Astrocyte of the hippocampus (primary cell): ENCODE data around the gene AMH.

Experiments
- DNase-seq: peaks from one replicate; pipeline ENCODE4 v3.0.0; 2011; ENCODE audit warnings: low read depth, low spot score

AMH gene

DNA sequence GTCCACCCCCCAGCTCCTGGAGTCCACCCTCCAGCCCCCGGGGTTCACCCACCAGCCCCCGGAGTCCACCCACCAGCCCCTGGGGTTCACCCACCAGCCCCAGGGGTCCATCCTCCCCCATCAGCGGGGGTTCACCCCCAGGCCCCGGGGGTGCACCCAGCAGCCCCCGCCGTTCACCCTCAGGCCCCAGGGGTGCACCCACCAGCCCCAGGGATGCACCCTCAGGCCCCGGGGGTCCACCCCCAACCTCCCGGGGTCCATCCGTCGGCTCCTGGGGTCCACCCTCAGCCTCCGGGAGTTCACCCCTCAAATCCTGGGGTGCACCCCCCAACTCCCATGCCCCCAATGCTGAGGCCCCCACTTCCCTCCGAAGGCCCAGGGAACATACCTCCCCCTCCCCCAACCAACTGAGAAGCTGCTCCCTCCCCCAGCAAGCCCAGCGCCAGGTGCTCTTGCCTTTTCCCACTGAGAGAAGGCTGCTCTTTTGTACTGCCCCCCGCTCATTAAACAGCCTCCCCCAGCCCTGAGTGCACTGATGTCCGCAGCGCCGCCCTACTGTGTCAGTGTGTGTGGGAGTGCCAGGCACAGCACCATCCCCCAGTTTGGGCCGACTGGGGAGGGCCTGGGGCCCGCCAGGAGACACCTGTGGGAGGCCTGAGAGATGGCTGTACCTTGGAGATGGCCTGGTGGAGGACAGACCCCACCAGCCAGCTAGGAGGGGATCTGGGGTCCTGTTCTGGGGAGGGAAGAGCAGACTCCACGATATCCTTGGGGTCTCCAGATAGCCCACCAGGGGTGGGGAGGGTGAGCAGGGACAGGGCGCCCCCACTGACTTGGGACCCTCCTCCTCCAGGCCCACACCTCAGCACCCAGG is 750 bp upstream of the AMH start:
- no peak for DNase-seq

DNA sequence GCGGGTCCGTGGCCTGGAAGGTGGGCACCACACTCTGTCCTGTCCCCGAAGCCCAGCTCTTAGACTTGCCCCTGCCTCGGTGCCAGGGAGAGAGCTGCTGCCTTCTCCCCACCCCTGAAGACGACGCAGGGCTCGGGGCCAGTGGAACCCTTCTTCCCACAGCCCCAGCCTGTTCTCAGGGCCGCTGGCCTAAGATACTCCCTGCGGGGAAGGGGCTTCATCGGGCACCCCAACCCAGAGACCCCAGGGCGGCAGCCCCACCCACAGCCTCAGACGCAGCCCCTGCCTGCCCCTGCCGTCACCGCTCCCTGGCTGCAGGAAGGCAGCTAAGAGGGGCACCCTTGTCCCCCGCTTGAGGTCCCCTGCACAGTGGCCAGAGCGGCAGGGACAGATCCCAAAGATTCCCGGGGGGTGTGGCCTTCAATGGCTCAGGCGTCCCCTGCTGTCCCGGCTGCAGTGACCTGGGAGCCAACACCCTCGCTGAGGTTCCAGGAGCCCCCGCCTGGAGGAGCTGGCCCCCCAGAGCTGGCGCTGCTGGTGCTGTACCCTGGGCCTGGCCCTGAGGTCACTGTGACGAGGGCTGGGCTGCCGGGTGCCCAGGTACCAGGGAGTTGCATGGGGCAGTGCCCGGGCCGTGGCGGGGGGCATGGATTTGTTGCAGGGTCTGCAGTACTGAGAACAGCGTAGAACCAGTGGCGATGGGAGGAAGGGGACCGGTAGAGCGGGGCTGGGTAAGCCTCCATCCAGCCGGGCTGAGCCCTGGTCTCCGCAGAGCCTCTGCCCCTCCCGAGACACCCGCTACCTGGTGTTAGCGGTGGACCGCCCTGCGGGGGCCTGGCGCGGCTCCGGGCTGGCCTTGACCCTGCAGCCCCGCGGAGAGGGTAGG is 1.0 kb downstream of the AMH start:
- no peak for DNase-seq

DNA sequence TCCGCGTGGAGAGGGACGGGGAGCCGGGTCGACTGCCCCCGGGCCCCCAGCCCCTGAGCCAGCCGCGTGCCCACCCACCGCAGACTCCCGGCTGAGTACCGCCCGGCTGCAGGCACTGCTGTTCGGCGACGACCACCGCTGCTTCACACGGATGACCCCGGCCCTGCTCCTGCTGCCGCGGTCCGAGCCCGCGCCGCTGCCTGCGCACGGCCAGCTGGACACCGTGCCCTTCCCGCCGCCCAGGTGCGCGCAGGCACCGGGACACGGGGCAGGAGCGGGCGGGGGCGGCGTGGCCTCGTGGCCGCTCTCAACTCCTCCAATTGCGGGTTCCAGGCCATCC is 1.6 kb downstream of the AMH start:
- peak; percentile 19 for DNase-seq

DNA sequence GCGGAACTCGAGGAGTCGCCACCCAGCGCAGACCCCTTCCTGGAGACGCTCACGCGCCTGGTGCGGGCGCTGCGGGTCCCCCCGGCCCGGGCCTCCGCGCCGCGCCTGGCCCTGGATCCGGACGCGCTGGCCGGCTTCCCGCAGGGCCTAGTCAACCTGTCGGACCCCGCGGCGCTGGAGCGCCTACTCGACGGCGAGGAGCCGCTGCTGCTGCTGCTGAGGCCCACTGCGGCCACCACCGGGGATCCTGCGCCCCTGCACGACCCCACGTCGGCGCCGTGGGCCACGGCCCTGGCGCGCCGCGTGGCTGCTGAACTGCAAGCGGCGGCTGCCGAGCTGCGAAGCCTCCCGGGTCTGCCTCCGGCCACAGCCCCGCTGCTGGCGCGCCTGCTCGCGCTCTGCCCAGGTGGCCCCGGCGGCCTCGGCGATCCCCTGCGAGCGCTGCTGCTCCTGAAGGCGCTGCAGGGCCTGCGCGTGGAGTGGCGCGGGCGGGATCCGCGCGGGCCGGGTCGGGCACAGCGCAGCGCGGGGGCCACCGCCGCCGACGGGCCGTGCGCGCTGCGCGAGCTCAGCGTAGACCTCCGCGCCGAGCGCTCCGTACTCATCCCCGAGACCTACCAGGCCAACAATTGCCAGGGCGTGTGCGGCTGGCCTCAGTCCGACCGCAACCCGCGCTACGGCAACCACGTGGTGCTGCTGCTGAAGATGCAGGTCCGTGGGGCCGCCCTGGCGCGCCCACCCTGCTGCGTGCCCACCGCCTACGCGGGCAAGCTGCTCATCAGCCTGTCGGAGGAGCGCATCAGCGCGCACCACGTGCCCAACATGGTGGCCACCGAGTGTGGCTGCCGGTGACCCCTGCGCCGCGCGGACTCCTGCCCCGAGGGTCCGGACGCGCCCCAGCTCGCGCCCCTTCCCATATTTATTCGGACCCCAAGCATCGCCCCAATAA is 2.3 kb downstream of the AMH start:
- peak; percentile 54 for DNase-seq

DNA sequence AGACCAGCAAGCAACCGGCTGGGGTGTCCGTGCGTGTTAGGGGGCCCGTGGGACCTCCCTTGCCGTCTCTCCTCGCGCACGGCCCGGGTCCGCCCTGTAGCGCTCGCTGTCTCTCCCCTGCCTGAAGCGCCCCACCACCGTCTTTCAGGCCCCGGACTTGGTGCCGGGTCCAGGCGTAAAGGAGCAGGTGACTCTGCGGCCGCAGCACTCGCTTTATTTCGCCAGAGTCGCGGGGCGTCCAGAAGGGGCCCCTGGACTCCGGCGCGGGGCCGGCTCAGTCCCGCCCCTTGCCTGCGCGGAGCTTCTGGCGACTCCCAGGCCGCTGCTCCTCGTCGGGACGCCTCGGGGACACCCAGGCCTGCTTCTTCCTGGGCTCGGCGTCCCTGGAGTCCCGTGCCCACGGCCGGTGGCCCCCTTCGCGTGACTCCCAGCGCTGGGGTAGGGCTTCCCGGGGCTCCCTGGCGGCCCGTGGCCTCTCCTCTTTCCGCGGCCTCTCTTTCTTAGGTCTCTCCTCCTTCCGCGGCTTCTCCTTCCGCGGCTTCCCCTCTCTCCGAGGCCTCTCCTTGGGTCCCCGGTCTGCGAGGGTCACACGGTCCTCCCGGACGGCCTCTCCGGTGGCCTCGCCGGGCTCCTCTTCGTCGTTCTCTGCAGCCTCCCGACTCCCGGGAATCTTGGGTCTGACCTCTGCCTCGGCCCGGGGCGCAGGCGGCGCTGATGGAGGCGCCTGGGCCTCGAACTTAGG is 3.1 kb downstream of the AMH start:
- no peak for DNase-seq

DNA sequence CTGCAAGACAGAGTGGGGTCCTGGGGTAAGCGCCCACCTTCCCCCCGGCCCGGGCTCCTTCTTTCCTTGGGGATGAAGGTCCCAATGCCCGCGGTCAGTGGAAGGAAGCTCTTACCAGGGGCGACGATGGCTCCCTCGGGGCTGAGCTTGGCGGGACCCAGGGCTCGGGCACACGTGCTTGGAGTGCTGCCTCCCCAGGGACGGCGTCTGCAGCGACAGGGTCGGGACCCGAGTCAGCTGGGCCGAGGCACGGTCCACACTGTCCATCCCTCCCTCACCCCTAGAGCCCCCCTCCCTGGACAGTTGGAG is 3.6 kb downstream of the AMH start:
- no peak for DNase-seq

DNA sequence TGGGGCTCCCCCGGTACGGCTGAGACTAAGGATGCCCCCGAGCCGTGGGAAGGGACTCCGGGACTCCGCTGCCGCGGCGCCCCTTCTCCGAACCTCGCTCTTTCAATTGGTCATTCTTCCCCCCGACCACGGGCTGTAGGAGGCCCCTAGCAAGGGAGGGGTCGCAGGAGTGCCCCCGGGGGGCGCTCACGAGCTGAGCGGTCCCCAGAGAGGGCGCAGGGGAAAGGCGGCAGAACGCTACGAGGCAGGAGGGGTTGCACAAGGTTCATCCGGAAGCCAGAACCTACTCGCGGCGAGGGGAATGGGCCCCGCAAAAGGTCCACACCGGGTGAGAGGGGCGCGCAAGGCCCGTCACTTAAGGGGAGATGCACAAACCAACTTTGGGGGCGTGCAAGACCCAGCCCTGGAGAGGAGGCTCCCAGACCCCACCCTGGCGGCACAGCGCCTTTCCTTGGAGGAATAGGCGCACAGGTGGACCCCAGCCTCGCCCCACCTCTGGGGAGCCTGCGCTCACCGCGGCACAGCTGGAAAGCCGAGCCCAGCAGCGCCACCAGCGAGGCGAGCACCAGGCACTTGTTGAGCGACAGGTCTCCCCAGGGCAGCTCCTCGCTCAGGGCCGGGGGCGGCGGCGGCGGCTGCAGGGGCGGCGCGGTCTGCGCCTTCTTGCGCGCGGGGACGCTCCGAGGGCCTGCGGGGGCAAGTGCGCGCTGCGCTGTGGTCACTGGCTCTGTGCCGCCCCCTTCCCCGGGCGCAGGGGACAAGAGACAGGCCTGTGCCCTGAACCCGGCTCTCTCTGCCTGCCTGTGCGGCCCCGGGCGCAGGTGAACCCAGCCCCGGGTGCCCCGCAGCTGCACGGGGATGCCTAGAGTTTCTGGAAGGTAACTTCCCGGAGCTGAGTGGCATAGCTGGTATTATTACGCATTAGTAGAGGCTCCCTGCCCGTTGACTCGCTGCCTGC is 4.3 kb downstream of the AMH start:
- DNase-seq: peak; percentile 32

DNA sequence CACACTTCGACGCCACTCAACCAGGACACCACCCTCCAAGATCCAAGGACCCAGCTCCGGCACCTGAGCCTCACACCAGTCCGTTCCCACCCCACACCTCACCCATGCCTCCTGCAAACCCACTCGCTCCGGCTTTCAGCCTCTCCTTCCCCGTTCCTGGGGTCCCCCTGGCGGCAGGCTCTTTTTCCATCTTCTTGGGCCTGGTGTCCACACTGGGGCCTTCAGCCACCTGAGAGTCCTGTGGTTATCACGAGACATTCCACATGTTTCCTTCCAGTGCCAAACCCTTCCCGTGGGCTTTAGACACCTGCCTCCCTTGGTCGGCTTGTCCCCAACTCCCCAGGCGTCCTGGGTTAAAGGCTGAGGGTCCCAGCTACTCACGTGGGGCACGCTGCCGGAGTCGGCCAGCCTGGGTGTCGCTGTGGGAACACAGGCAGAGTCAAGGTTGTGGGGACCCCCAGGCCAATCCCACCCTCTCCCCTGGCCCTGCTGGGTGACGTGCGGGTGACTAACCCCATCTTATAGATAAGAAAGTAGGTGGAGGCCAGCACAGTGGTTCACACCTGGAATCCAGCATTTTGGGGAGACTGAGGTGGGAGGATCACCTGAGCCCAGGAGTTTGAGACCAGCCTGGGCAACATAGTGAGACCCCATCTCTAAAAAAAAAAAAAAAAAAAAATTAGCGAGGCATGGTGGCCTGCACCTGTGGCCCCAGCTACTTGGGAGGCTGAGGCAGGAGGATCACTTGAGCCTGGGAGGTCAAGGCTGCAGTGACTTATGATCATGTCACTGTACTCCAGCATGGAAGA is 5.1 kb downstream of the AMH start:
- peak; percentile 78 for DNase-seq

DNA sequence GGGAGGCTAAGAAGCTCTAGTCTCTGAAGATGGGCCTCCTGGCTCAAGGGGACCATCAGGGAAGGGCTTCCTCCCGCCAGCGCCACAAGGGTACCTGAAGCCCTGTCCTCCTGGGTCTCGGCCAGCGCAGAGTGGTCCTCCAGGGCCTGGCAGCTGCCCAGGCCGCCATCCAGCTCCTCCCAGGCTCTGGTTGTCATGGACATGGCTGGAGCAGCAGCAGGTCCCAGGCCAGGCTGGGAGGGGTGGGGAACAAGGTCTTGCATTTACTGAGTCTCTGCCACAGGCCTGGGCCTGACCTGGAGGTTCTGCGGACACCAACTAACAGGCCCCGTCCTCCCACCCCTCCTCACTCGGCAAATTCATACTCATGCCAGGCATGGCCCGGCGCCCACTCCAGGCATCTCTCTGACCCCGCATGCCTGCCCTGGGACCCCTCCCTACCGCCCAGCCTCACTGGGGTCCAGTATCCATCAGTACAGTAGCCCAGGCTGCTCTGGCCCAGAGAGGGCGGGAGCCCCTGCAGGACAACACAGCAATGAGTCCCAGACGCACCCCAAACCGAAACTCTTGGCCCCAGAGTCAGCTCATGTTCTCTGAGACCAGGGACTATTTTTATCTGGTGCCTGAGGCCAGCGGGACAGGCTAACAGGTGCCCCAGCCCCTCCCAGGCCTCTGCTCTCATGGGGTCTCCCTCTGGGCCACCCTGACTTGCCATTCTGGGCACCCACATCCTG is 6.2 kb downstream of the AMH start:
- no peak for DNase-seq

DNA sequence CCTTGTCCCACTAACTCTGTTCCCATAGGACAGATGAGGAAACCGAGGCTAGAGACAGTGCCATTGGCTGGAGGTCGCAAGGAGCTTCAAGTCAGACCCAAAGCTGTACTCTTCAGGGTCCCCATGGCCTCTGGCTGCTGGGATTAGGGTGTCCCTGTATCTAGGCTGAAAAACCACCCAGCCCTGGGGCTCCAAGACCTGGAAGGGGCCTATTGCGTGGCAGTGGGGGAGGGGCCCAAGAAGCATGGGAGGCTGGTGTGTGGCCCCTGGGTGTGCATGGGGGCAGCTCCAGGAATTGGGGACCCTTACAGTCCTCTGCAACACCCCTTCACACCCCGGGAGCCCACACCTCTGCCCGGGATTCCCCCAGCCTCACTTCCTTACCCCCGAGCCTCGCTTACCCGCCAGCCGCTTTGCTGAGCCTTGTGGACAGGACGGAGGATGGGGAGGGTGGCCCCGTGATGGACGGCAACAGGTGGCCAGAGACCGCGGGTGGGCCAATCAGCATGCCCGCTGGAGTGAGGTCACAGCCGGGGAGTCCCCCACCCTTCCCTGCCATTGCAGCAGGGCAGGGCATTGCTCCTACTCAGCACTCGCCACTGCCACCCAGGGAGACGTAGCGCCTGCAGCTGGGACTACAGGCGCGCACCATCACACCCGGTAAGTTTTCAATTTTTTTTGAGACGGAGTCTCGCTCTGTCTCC is 7.0 kb downstream of the AMH start, which contains the start of gene JSRP1:
TSS of gene JSRP1 (minus strand) at position 436 of the 704 bp plus-strand sequence. CDS start 1,103 bp downstream, outside the sequence.
- DNase-seq: no peak

DNA sequence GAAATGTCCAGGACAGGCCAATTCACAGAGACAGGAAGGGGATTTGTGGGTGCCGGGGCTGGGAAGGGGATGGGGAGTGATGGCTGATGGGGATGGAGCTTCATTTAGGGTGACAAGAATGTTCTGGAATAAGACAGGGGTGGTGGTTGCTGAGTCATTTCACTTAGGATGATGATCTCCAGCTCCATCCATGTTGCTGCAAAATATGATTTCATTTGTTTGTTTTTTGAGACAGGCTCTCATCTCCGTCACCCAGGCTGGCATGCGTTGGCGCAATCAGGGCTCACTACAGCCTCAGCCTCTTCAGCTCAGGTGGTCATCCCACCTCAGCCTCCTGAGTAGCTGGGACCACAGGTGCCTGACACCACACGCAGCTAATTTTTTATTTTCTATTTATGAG is 10.2 kb downstream of the AMH start:
- no peak for DNase-seq

DNA sequence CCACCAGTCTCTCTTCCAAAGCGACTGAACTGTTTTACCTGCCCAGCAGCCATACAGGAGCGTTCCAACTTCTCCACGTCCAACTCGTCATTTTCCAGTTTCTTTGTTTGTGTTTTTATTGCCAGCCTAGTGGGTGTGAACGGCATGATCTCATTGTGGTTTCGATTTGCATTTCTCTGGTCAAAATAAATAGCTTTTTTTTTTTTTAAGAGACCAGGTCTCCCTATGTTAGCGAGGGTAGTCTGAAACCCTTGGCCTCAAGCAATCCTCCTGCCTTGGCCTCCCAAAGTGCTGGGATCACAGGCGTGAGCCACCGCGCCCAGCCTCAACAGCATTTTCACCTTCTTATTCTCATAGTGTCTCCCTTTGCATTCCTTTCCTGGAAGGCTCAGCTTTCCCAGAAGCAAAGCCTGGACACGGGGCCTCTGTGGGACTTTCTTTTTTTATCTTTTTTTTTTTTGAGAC is 11.2 kb downstream of the AMH start:
- peak; percentile 80 for DNase-seq

DNA sequence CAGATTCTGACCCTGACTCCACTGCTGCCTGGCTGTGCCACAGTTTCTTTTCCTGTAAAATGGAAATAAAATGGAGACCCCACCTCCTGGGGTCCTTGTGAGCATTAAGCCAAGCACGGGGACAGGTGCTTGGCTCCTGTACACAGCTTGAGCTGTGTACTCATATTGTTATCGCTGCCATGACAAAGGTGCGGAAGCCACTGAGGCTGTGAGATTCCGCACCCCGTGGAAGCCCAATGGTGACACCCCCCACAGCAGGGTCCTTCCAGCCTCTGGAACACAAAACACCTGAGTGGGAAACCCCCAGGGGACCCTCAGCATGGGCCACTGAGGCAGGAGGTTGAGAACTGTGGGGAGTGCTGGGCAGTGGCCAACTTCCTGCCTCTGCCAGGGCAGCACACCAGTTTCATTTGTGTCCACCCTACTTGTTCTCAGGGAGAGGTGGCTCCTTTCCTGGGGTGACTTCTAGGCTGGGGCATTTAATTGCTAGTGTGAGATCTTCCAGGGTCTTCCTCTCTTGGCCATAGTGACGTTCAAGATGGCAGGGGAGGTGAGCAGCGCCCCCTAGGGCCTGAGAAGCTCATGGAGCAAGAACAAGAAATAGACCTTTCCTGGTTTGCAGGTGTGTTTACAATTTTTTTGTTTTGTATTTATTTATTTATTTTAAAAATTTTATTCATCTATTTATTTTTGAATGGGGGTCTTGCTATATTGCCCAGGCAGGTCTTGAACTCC is 12.5 kb downstream of the AMH start:
- DNase-seq: peak; percentile 39

DNA sequence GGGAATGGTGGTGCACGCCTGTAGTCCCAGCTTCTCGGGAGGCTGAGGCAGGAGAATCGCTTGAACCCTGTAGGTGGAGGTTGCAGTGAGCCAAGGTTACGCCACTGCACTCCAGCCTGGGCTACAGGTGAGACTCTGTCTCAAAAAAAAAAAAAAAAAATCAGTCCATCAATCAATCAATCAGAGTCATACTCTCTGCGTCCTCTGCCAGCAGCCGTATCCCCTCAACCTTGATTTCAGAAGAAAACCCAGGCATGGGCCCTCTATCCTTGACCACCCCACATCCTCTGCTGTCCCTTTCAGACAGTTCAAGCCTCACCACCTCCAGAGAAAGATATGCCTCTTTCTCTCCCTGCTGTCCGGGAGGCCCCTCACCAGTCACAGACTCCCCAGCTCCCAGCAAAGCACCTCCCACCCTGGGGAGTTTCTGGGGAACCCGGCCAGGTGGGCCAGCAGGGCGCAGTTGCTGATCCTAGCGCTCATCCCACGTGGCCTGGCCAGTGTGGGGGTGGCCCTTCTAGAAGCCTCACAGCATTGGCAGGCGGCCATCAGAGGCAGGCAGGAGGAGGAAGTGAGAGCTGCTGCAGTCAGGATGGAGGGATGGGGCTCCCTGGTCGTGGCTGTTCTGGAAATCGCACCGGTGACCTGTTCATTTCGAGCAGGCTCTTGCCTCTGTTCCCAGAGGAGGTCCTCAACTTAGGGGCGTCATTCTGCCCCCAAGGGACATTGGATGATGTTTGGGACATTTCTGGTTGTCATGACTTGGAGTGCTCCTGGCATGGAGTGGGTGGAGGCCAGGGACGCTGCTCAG is 17.3 kb downstream of the AMH start:
- DNase-seq: peak; percentile 75

DNA sequence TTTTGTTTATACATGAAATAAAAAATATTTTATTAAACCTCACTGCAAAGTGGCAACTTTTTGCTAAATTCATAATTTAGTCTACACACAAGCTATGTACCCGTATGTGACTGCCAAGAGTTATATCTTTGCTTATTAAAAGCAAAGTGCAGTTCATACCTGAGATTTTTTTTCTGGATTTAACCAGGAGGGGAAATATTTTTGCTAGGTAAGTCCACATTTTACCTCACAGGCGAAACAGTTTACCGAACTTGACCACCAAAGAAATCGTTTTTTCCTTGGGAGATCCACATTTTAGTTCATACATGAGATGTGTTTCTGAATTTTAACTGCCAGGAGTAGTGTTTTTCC is 19.3 kb downstream of the AMH start:
- DNase-seq: no peak

DNA sequence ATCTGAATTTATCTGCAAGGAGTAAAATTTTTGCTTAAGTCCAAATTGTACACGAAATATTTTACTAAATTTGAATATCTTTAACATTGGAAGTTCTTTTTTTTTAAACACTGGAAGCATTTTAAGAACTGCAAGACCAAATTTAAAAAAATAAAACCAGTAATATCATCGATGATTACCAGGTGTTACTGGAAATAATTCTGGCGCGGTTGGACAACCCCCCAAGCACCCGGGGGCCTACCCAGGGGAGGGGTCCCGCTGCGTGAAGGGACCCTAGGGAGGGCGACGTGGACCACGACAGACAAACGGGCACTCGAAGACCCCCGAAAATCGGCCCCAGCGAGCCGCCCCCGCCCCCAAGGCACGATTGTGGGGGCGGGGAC is 19.7 kb downstream of the AMH start:
- DNase-seq: no peak
